Calu3 (cell line): ENCODE measurements around the gene SREBF2. TPM values are rescaled to one million over a fixed set of nuclear protein-coding genes. Genes with fewer than 3 reads are reported as not detected.

ENCODE experiments used
- BruUV-seq: library from RNA; stranded (reverse); fragments of 400-500 nt; replicated peaks from 2 replicates; lab custom pipeline; 2021; lab: Mats Ljungman, UMichigan
- CTCF ChIA-PET: fragments of 300-600 bp; sonication (Branson Sonifier 250); formaldehyde crosslinking; loops from one replicate; lab custom pipeline; 2022; ENCODE audit warnings: antibody characterized with exemption; lab: Charles Lee
- DNase-seq: peaks from one replicate; pipeline ENCODE4 v3.0.0; 2022
- H3K27ac Mint-ChIP-seq: one replicate; pipeline ENCODE4 v1.8.0; 2022; ENCODE audit warnings: mixed read lengths; ENCODE audit not compliant: unreplicated experiment
- H3K27me3 Mint-ChIP-seq: one replicate; pipeline ENCODE4 v1.8.0; 2022; ENCODE audit warnings: mixed read lengths; ENCODE audit not compliant: unreplicated experiment
- H3K36me3 Mint-ChIP-seq: one replicate; pipeline ENCODE4 v1.8.0; 2022; ENCODE audit warnings: mild to moderate bottlenecking, moderate library complexity, mixed read lengths; ENCODE audit not compliant: insufficient read depth, unreplicated experiment
- H3K4me1 Mint-ChIP-seq: one replicate; pipeline ENCODE4 v1.8.0; 2022; ENCODE audit warnings: mild to moderate bottlenecking, low read depth, mixed read lengths; ENCODE audit not compliant: unreplicated experiment
- H3K4me3 Mint-ChIP-seq: one replicate; pipeline ENCODE4 v1.8.0; 2022; ENCODE audit warnings: mild to moderate bottlenecking, low read depth, moderate library complexity, mixed read lengths; ENCODE audit not compliant: unreplicated experiment
- H3K9me3 Mint-ChIP-seq: one replicate; pipeline ENCODE4 v1.8.0; 2022; ENCODE audit warnings: low read depth, mixed read lengths; ENCODE audit not compliant: unreplicated experiment
- CTCF ChIP-seq: fragments of 200-600 bp; IDR thresholded peaks from one replicate; pipeline ENCODE4 v1.8.0; 2022; ENCODE audit warnings: antibody characterized with exemption; ENCODE audit not compliant: unreplicated experiment
- intact Hi-C: fragments of 100-400 bp; cut with micrococcal nuclease; formaldehyde crosslinking; loops from one replicate; pipeline ENCODE4 v1.10.0; 2022; ENCODE audit not compliant: unreplicated experiment
- total RNA-seq: library from RNA; stranded (reverse); gene quantifications from 2 replicates; pipeline ENCODE4 v1.2.3, GENCODE V29; 2022

The SREBF2 gene
- total RNA-seq, 1 experiment from 2014 or later, result 159 TPM

- intact Hi-C loops, result no loop called here
- BruUV-seq, result no TSS peak
- no peak for DNase-seq
- peak overlapping the region; percentile 55 for H3K4me3 Mint-ChIP-seq
- CTCF ChIA-PET, result interaction anchor here (0.7 to 1.6 kb wide), 5 partner anchors 11 to 209 kb away, joined by 4 to 7 read pairs (median 4); partner anchors contain the start of gene SREBF2
- no peaks in the 10 kb centered on the region for H3K9me3 Mint-ChIP-seq
- H3K27me3 Mint-ChIP-seq, result no peaks in the 10 kb centered on the region
- peak overlapping the region; percentile 71 for H3K27ac Mint-ChIP-seq
- peaks cover 27% of the 10 kb centered on the region for H3K36me3 Mint-ChIP-seq
- peaks cover 83% of the 10 kb centered on the region for H3K4me1 Mint-ChIP-seq
- no peak for TF ChIP-seq CTCF
Measured at GRCh38 chr22:41844036-41844435, 11.1 kb downstream of the SREBF2 start.

GRCh38 chr22:41844513-41844912 lies 11.6 kb downstream of the SREBF2 start:
- H3K36me3 Mint-ChIP-seq, result peaks cover 27% of the 10 kb centered on the region
- peak overlapping the region; percentile 71 for H3K27ac Mint-ChIP-seq
- no TSS peak for BruUV-seq
- peak; percentile 75 for DNase-seq
- CTCF ChIA-PET, result interaction anchor here (0.7 to 1.6 kb wide), 5 partner anchors 11 to 210 kb away, joined by 3 to 7 read pairs (median 6); partner anchors contain the start of genes CCDC134 and SREBF2
- H3K27me3 Mint-ChIP-seq, result no peaks in the 10 kb centered on the region
- intact Hi-C loops, result no loop called here
- H3K4me1 Mint-ChIP-seq, result peaks cover 78% of the 10 kb centered on the region
- H3K4me3 Mint-ChIP-seq, result peak overlapping the region; percentile 55
- H3K9me3 Mint-ChIP-seq, result no peaks in the 10 kb centered on the region
- no peak for TF ChIP-seq CTCF

- H3K4me3 Mint-ChIP-seq, result no peak overlapping the region
- H3K9me3 Mint-ChIP-seq, result no peaks in the 10 kb centered on the region
- peaks cover 20% of the 10 kb centered on the region for H3K36me3 Mint-ChIP-seq
- intact Hi-C loops, result no loop called here
- H3K27ac Mint-ChIP-seq, result peak overlapping the region; percentile 4
- no TSS peak for BruUV-seq
- DNase-seq, result no peak
- no peak for TF ChIP-seq CTCF
- CTCF ChIA-PET, result interaction anchor here (0.9 to 1.1 kb wide), 3 partner anchors 11 to 80 kb away, joined by 3 to 6 read pairs (median 3); partner anchors contain the start of gene CCDC134
- peaks cover 70% of the 10 kb centered on the region for H3K4me1 Mint-ChIP-seq
- no peaks in the 10 kb centered on the region for H3K27me3 Mint-ChIP-seq
Measured at GRCh38 chr22:41845380-41846267, 12.7 kb downstream of the SREBF2 start.

- CTCF ChIA-PET, result interaction anchor here (1.0 kb wide), 2 partner anchors 79 to 98 kb away, joined by 3 read pairs; no protein-coding TSS in a partner anchor
- intact Hi-C loops, result no loop called here
Measured at GRCh38 chr22:41846268-41846987, 13.5 kb downstream of the SREBF2 start.

More at GRCh38 chr22:41846268-41846987, 13.5 kb downstream of the SREBF2 start:
- Mint-ChIP-seq H3K4me1 (peaks cover 61% of the 10 kb centered on the region), H3K4me3 (no peak overlapping the region), H3K27ac (no peak overlapping the region), H3K36me3 (peaks cover 14% of the 10 kb centered on the region), H3K9me3 (no peaks in the 10 kb centered on the region), H3K27me3 (no peaks in the 10 kb centered on the region)
- no TSS peak for BruUV-seq
- no peak for DNase-seq
- TF ChIP-seq CTCF, result no peak
